ENCODE results near the gene EPHB1.

Gene EPHB1

DNA sequence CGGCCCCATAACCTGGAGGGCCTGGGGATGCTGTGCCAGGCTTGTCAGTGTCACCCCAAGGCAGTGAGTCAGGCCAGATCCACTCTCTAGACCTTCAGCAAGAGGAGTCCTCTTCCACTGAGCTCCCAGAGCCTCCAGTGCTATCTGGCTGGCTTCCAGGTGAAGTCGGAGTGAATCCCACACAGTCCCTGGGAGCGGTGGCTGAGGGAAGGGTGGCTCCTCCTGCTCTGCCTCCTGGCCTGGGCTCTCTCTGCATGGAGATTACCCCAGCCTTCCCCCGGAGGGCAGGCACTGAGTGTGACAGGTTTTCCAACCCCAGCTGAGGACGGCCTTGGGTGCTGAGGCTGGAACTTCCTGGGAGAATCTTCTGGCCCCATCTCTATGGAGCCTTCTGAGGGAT, 82.7 kb downstream of the EPHB1 start:
- DNase-seq (ENCODE audit: low read depth in 4 of 4, low spot score in 1 of 4) = no peak

DNA sequence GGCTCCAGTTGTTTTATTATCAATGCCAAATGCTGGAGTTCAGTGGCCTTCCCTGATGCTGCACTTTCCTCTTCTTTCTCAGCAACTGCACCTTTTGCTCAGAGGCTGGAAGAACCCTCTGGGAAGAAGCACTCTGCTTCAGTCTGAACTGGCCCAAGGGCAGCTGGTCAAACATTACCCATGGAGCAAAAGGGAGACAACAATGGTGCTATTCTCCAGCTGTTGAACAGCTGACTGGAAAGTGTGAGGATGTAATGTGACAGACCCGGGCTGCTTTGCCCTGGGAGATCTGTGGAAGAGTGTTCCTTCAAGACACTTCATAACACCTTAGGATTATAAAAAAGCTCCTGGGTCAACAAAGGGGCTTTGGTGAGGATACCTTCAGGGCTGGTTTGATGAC, 84.9 kb downstream of the EPHB1 start:
- DNase-seq (ENCODE audit: low read depth in 4 of 4, low spot score in 1 of 4) = no peak

DNA sequence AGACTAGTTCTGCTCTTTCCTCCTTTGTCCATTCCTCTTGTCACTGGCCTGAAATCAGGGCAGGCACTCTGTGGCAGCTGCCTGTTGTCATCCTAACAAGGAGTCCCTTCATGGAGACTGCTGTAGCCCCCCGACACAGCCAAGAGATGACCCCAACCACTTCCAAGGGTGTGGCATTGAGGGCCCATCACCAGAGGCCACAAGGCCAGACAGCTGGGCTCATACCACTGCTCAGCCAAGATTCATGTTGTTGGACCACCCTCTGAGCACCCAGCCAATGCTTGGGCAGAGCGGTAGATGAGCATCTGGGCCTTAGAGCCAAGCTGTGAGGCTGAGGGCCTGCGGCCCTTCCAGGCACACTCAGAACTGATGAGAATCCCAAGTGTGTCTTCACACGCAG, 85.4 kb downstream of the EPHB1 start:
- no peak for DNase-seq (ENCODE audit: low read depth in 4 of 4, low spot score in 1 of 4)

DNA sequence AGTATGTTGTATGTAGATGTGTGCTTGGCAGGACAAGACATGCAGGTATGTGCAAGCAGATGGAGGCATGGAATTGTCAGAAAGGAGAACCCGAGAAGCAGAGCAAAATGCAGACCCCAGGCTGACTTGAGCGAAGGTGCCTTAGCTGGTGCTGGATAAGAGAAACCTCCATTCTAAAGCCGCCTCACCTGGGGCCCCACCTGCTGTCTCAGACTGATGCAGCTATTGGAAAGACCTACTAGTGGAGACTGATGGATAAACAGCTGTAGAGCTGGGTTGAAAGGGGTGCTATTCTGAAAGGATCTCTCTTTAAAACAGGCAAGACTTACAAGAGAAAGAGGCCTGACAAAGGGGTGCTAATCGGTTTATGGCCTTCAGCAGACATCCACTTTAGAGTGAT, 86.2 kb downstream of the EPHB1 start:
- no peak for DNase-seq (ENCODE audit: low read depth in 4 of 4, low spot score in 1 of 4)

DNA sequence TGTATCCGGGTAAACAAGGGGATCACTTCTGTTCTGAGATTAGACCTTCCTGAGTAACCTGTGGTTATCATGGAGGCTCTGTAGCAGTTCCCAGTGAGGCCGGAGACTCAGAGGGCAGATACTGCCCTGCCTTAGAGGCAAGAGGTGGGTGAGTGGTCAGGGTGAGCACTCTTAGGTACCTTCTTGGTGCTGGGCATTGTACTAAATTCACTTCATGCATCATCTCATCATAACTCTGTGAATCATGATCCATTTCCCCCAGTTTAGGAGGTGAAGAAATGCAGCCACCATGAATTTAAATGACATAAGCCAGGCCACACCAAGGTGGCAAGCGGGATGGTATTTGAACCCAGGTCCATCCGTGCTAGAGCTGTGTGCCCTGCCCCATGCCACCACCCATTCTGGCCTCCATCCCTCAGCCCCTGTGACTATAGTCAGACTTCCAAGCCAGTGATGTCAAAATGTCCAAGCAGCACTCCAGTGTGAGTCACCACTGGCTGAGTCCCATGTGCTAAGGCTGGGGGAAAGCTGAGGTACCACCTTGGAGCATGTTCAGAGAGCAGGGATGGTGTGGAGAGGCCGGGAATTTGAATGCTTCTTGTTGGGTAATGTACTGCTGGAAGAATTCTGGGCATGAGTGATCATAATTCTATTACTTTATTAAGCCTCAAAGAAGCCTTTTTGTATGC, 88.8 kb downstream of the EPHB1 start:
- no peak for DNase-seq (ENCODE audit: low read depth in 4 of 4, low spot score in 1 of 4)

DNA sequence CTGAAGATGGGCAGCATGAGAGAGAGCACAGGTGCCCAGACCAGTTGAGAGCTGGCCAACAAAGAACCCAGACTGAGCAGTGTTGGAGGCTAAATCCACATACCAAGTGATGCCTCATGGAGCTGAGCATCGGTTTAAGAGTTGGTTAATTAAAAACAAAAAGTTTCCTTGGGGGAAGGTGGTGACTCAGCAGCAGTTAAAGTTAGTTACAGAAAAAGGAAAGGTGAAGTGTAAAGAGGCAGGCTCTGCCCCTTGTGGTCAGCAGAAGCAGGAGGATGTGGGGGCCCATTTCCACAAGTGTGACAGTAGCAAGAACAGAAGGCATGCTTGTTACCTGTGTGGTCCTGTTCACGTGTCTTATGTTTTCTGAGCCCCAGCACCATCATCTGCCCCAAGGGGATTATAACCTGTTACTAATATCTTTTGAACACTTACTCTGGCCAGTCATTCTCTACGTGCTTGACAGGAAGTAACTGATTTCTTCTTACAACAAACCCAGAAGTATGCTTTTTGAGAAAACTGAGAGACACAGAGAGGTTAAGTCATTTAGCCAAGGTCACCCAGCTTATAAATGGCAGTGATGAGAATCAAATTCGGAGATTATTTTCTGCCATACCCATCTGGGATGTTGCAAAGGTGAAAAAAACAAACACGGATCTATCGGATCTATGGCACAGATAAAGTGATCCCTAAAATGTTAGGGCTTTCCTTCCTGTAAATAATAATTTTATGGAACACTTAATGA, 91.0 kb downstream of the EPHB1 start:
- DNase-seq (ENCODE audit: low read depth in 4 of 4, low spot score in 1 of 4) = no peak

DNA sequence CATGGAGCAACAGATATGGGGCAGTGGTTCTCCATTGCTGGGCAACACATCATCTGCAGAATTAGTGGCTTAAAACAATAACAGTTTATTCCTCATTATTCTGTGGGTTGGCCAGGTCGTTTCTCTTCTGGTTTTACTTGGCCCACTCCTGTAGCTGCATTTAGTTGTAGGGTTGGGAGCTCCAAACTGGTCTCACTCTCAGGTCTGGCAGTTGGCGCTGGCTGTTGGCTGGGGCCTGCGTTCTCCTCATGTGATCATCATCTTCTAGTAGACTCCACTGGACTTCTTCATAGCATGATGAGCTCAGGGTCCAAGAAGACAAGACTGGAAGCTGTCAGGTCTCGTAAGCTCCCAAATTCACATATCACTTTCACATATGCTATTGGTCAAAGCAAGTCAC, 91.9 kb downstream of the EPHB1 start:
- DNase-seq (ENCODE audit: low read depth in 4 of 4, low spot score in 1 of 4) = no peak

DNA sequence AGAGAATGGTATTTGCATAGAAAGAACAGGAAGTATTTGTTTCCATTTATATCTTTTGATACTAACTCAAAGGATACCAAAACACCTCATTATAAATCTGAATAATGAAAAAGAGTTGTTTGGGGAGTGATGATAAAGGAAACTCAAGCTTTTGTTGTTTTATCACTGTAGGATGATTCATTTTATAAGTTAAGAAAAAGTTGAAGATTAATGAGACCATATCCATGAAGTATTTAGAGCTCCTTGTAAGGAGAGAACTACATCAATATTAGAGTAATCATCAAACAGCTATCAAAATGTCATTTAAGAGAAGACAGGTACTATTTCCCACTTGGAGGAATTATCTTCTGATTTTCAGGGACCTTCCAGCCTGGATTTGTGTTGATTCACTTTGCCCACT, 92.5 kb downstream of the EPHB1 start:
- DNase-seq (ENCODE audit: low read depth in 4 of 4, low spot score in 1 of 4) = no peak

DNA sequence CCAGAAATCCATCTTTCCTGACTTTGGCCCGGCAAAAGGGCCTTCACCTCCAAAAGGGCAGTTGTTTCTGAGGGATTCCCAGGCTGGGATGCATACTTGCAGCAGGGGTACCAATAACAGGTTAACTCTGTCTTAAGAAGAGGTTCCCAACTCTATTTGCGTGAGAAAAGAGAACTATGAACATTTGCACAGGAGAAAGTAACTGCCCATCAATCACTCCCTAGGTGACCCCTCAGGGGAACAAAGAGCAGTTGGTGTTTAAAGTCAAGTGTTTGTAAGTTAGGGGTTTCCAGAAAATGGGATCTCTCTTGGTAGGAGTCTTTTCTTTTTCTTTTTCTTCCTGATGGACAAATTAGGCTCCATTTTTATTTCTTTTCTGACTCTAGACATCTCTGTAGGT, 97.3 kb downstream of the EPHB1 start:
- no peak for DNase-seq (ENCODE audit: low read depth in 4 of 4, low spot score in 1 of 4)

DNA sequence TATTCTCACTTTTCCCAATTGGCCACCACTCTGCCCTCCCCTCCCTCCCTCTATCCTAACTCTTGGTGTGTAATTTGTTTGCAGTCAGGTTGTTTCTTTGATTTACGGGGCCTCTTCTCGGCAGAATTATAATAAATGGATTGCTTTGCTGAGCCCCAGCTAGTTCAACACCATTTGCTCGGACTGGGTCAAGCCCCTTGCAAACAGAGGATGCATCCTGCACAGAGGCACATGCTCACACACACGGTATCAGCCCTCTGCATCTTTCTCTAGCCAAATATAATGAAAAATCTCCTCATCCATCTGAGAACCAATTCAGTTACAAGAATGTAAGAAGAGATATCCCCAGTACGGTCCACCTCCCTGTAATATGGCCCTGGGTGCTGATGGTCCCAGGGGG, 97.7 kb downstream of the EPHB1 start:
- no peak for DNase-seq (ENCODE audit: low read depth in 4 of 4, low spot score in 1 of 4)

DNA sequence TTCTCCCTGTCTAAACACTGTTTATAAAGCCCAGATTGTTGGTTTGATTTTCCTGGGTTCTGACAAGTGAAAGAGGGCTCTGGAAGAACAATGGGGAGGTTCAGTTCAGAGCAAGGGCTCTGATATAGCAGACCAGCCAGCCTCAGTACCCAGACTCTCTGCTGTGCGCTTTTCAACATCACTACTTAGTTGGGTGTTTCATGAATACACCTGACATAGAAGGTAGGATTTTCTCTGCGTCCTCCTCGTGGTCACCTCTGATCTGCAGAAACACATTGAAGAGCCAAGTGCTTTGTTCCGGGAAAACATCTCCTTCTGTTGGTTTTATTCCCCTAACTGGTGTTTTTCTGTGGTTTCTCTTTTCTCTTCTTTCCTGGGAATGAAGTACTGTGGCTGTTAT, 99.5 kb downstream of the EPHB1 start:
- DNase-seq (ENCODE audit: low read depth in 4 of 4, low spot score in 1 of 4) = no peak

DNA sequence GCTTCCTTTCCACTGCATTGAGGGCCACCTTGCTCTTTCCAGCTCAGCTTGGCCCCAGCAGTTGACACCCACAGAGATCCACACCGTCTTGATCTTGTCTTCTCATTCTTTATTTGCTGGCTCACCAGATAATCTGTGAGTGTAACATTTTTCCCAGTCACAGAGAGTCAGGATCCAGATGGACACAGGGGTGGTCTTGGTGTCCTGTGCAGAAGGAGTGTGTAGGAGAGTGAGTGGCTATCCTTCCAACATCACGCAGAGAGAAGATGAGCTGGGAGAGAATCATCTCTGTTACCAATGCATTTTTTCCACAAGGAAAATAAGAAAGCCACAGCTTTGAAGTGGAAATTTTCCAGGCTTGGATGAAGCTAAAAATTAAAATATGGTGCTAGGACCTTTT, 100.1 kb downstream of the EPHB1 start:
- no peak for DNase-seq (ENCODE audit: low read depth in 4 of 4, low spot score in 1 of 4)

DNA sequence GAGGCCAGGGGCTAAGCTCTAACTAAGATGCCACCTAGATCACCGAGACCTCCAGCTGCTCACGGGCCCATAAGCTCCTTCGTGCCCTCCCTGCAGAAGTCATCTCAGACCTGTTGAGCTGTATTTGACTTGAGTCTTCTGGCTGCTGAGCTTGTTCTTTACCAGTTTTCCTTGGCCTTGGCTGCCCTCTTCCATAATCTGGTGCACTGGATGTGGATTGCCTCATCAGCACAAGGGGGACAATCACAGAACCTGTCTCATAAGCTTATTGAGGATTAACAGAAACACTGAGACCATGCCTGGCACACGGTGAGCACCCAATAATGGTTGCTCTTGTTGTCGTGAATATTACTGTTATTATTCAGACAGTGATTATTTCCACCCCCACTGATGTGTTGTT, 101.1 kb downstream of the EPHB1 start:
- DNase-seq (ENCODE audit: low read depth in 4 of 4, low spot score in 1 of 4) = no peak

DNA sequence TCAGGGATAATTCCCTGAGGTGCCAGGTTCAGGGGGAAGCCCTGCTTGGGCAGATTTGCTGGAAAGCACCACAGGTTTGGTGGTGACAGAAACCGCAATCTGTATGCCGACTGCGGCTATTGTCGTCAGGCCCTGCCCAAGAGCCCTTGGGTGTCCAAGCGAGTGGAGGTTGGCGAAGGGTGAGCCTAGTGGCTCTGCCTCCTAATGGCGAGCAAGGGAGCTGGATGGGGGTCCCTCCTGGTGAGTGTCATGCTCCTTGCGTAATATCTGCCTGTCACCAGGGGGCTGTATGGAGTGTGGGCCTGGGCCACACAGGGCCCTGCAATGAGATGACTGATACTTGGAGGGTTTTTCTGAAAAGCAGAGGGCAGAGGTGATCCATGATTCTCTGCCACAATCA, 101.6 kb downstream of the EPHB1 start:
- DNase-seq (ENCODE audit: low read depth in 4 of 4, low spot score in 1 of 4) = no peak

DNA sequence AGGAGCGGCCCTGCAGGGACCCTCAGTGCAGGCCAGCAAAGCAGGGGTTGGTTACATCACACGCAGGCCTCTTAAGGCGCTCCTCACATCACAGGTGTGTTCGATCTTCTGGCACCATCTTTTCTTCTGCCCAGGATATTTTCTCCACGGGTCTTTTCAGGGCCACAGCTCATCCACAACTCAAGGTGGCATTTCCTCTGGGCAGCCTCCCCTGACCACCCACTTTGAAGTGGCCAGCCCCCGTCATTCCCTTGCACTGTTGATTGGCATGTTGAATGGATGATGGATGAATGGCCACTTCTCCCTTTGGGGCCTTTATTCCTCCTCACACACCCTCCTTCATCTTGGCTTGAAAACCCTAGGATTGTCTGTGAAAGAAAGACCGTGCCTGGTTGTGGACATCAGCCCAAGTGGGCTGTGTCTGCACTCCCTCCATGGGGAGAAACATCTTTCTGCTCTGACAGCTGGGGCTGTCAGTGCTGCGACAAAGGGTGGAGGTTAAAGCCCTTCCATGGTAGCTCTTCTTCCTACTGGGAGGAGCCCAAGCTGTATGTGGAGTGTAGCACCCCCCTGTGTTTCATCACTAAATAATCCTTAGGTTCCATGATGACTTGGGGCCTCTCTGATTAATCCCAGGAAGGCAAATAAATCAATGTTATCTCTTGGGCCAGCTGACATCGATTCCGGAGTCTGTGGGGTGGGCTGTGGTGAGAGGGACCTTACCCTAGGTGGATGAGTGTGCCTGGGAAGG, 102.5 kb downstream of the EPHB1 start:
- DNase-seq (ENCODE audit: low read depth in 4 of 4, low spot score in 1 of 4) = no peak

DNA sequence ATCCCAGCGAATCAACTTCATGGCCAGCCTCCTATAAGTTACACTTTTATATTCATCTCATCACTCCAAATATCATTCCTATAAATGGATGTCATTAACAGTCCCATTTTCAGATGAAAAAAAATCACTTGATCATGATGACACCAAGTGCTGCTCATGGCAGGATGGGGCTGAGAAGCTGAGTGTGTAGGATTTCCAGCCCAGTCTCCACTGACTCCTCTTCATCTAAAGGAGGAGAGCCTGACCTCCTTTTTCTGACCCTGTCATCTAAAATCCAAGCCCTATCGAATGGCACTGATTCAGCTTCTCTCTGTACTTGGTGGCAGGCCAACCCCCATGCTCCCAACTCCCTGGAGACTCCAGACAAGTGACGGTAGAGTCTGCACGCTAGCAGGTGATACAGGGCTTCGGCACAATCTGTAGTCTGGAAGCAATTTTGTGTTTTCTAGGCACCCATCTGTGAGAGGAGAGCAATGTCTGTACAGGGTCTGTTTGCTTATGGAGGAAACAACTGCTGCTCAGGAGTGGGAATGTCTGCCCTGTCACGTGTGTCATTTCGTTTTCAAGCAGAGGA, 103.2 kb downstream of the EPHB1 start:
- DNase-seq (ENCODE audit: low read depth in 4 of 4, low spot score in 1 of 4) = no peak

DNA sequence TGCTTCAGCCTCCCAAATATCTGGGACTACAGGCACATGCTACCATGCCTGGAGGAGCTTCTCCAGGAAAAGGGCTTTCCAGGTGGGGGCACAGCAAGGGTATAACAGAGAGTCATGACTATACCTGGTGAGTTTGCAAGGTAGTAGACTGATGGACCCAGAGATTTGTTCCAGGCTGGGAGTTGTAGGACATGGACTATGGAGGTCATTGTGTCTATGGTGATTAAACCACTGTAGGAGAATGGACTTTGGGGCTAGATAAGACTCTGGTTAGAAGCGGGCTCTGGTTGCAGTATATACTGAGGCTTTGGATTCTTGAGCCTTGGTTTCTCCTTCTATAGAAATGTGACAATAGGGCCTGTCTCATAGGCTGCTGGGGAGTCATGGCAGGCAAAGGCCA, 104.7 kb downstream of the EPHB1 start:
- DNase-seq (ENCODE audit: low read depth in 4 of 4, low spot score in 1 of 4) = no peak

DNA sequence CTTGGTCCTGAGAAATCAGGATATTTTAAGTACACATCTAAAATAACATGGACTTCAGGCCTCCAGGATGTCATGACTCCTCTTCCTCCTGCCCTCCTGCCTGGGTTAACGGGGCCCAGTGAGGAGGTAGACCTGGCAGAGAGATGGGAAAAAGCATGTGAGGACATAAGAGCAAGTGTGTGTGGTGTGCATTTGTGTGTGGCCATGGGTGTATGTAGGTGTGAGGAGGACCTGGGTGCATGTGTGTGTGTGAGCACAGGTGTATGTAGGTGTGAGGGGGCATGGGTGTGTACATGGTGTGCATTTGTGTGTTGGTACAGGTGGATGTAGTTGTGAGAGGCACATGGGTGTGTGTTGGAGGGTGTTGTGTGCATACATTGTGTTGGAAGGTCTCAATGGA, 105.4 kb downstream of the EPHB1 start:
- DNase-seq (ENCODE audit: low read depth in 4 of 4, low spot score in 1 of 4) = no peak

DNA sequence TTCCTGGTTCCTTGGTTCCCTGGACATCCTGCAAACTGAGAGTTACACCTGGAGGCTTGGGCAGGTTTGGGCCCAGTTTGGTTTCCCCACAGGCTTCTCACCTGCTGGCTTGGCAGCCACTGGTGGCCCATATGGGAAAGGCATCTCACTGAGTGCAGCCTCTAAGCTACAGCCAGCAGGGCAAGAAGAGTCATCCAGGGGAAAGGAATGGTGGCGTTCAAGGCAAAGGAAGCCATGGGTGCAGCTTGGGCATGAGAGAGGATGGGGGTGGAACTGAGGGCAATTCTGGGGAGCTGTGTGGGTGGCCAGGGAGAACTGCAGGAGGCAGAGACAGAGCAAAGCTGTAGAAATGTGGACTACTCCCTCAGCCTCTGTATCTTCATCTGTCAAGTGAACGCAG, 106.4 kb downstream of the EPHB1 start:
- DNase-seq (ENCODE audit: low read depth in 4 of 4, low spot score in 1 of 4) = no peak

DNA sequence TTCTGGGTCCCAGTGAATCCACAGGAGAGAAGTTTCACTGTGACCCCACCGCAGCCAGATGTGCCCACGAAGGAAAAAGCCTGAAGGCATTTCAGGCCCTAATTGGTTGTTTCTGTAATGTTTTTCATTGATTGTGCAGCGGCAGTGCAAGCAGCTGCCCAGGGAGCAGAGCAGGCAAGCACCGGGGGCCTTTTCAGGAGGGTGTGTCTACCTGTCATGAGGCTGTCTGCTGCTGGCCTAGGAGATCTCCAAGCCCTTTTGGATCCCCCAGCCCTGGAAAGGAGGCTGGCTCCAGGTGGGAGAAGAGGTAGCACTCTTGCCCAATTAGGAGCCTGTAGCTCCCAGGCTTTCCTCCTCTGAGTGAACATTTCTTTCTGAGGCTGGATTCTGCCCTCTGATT, 108.8 kb downstream of the EPHB1 start:
- DNase-seq (ENCODE audit: low read depth in 4 of 4, low spot score in 1 of 4) = no peak

DNA sequence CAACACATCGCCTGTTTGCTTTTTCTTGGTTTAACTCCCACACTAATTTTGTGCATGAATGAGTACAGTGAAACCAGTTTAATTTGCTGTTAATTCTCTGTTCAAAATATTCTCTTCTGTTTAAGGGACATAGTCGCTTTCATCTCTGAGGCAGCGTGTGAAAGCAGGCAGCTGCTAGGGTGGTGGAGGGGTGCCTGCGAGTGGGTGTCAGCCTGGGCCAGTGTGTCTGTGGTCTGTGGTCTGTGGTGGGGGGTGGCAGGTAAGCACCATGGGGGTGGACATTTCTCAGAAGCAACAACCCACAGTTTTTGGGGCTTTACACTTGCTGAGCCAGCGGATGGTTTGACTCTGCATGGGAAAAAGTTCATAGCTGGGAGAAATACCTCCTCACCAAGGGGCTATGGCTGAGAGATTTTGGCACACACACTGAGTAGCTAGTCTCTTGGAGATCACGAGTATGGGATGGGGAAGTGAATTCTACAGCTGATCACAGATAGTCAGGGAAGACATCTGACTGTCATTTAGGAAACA, 109.2 kb downstream of the EPHB1 start:
- no peak for DNase-seq (ENCODE audit: low read depth in 4 of 4, low spot score in 1 of 4)
